Stromal cell of bone marrow (primary cell): Measurements from ENCODE around the gene ZBTB21.

Experiments used
- DNase-seq: peaks from one replicate; pipeline ENCODE4 v3.0.0-alpha.2; 2012; ENCODE audit warnings: low read depth

Gene ZBTB21

DNA sequence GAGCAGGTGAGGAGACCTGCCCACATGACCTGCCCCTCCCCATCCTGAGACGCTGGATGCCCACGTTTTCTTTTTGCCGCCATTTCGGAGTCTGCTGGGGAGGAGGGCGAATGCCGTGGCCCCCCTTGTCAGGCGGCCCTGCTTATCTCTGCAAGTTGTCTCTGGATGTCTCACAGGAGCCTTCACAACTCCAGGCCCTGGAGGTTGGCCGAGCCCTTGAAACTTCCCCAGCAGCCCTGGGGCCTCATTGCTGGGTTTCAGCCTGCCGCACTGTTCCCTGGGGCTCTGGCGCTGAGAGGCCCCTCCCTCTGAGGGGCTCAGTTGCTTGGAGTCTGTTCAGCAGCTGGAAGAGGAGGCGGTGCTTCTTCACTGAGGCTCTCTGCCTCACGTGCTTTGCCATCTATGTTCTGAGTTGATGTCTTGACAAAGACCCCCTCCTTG lies 29.8 kb upstream of the ZBTB21 start:
- no peak for DNase-seq

DNA sequence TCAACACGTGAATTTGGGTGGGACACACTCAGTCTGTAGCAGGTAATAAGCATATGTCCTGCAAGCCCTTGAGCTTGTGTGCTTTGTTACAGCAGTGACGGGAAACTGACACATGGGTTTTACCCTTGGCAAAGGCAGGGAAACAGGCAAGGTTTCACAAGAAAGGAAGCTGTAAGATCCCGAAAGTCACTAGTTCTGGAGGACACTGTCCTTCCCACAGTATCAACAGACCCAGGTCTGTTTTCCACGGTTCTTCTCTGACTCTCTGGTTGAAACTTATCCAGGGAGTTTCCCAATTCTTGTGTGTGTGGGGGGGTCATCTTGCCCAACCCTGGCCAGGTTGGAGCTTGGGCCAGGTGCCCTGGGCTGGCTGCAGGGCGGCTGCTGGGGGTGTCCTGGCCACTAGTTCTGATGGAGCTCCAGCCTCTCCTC lies 29.3 kb upstream of the ZBTB21 start:
- DNase-seq, result peak; percentile 54

DNA sequence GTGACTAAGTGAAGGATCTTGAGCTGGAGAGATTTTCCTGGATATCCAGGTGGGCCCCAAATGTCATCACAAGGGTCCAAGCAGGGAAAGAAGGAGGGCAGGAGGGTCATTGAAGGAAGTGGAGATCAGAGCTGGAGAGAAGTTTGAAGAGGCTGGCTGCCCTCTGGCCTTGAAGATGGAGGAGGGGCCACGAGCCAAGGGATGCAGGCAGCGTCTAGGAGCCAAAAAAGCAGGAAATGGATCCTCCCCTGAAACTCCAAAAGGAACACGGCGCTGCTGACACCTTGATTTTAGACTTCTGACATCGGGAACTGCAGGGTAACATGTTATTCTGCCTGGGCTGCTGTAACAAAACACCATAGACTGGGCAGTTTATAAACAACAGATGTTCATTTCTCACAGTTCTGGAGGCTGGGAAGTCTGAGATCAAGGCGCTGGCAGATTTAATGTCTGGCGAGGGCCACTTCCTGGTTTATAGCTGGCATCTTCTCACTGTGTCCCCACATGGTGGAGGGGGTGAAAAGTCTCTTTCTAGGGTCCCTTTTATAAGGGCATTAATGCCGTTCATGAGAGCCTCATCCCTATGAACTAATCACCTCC lies 28.8 kb upstream of the ZBTB21 start:
- DNase-seq, result no peak

DNA sequence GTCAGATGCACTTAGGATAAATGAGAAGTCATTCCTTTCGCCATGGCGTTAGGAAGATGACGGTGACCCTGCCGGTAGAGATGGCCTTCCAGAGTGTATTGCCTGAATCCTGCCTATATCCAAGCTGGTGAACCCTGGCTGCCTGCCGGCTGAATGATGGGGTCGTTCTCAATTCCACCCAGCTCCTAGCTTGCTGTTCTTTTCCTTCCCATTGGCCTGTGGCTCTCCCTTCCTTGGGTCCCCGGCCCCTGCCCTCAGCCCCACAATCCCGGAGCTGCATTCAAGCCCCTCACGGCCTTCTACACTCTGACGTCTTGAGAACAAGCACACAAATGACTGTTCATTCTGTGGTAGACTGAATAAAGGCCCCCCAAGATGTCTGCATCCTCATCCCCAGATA lies 28.2 kb upstream of the ZBTB21 start:
- no peak for DNase-seq

DNA sequence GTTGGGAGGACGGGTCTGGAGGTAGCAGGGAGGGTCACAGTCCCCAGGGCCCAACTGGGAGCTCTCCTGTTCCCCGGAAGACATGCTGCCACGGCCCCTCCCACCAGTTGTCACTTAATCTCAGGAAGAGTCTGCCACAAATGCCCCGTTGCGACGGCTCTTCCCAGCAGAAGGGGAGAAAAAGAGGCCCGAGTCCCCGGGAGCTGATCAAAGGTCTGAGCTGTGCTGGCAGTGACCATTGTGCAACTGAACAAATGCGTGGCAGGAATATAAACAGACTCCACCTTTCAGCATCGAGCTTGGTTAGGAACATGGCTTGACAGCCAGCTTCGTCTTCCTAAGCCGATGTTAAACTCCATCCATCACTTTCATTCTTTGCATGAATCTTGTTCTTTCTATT lies 27.8 kb upstream of the ZBTB21 start:
- no peak for DNase-seq

DNA sequence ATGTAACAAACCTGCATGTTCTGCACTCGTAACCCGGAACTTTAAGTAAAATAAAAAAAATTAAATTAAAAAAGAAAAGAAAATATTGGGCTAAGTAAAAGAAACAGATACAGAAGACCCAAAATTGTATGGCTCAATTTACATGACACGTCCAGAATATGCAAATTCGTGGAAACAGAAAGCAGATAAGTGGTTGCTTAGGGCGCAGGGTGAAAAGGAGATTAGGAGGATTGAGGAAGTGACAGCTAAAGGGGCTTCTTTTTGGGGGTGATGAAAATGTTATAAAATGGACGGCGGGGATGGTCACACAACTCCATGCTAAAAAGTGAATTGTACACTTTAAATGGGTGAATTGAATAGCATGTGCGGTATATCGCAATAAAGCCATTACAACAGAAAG lies 27.4 kb upstream of the ZBTB21 start:
- DNase-seq, result no peak

DNA sequence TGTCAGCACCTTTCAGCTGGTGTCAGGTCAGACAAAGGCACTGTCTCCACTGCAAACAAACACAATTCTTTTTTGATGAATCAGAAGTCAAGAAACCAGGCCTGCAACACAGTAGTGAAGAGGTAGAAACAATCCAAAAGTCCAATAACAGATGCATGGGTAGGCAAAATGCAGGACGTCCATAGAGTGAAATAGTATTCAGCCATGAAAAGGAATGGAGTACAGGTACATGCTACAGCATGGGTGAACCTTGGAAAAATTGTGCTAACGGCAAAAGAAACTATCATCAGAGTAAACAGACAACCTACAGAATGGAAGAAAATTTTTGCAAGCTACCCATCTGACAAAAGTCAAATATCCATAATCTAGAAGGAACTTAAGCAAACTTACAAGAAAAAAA lies 26.2 kb upstream of the ZBTB21 start:
- no peak for DNase-seq

DNA sequence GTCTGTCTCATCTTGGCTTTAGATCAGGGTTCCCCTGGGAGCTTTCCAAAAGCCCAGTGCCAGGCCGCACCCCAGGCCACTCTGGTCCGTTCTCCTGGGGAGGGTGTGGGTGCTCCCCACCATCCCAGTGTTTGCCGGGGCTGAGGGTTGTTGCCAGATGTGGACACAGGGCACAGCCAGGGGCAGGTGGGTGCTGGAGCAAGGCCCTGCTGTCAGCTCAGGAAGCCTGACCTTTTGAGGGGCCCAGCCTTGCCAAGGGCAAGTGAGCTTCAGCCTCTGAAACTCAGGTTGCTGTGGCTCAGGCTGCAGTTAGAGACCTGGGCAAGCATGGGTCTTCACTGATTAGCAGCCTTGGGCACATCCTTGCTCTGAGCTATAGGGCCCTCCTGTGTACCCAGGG lies 22.8 kb upstream of the ZBTB21 start:
- DNase-seq, result no peak

DNA sequence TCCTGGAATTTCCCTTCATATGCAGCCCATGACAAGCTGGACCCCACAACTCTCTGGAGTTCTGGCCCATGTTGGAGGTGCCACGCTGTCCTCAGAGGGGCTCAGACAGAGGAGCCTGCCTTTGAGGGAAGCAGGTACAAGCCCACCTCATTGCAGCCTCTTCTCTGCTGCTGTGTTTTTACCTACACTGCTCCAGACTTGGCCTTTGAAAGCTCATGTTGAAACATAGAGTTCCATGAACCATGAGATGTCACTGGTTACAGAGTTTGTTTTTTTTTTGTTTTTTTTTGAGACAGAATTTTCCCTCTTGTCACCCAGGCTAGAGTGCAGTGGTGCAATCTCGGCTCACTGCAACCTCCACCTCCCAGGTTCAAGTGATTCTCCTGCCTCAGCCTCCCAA lies 22.1 kb upstream of the ZBTB21 start:
- DNase-seq, result no peak

DNA sequence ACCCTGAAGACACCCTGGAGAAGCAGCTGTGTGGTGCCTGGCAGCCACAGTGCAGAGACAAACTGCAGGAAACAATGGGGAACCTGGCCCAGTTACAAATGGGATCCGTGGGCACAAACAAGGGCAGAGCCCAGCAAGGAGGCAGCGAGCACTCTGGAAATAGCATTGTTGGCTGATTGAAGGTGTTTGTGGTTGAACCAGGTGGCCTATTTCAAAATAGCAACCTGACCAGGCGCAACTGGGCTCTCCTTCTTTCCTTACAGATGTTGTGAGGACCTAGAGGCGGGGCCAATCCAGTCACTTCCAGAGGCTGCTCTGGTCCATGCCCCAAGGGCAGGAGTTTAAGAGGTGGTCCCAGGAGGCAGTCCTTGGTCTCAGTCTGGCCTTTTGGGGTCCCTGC lies 21.7 kb upstream of the ZBTB21 start:
- DNase-seq, result no peak

DNA sequence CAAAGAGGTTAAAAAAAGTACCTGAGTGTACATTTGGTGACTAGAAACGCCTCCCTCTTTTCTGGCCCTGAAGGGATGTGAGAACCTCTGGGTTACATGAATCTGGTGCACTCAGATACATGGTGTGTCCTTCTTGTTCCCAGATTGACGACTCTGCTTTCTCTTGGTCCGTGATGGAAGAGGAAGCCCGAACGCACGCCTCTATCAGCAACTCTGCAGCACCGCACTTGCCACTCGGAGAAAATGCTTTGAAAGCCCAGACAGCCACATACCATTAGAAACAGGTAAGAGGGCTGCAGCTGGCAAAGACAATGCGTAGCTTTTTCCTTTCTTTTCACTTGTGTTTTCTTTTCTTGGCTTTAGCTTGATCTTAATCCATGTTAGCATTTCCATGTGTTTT lies 21.1 kb upstream of the ZBTB21 start:
- no peak for DNase-seq

DNA sequence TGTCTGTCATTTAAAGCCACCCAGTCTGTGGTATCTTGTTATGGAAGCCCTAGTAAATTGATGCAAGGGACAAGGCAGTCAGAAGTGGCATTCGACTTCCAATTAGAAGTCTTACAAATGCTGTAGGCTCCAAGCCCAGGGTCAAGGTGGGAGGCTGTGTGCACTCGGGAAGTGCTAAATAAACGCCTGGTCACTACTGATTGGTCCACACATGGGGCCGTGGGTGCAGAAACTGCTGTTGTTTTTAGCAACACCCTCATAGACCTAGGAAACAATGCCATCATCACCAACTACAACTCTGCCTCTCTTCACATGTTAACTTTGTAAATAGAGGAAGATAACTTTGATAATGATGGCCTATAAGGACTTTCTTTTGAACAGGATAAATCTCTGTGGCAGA lies 20.2 kb upstream of the ZBTB21 start:
- DNase-seq, result no peak

DNA sequence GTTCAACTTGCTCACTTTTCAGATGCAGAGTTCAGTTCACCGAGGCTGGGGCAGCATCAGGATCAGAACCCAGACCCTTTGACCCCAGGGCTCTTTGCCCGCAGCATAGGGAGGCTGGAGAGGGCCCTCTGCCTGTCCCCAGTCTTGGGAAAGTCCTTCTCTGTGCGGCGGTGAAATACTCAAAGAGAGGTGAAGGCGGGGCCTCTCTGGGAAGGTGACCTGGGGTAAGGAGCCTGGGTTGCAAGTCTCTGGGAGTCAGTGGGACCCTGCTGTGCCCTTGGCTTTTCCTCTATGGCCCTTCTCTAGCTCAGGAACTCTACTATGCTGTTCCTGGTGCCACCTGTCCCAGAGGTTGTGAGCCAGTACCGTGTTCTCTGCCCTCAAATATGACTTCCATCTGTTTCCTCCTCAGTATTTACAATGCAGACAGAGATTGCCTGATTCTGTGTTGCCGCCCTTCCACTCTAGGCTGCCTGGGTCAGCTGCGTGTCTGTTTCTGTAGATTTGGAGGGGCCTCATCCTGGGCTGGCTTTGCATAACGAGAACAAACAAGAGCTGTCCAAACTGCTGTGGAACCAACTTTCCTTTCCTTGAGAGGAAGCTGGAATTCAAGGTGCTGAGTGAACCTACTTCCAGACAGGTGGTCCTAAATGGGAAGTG lies 18.7 kb upstream of the ZBTB21 start:
- no peak for DNase-seq

DNA sequence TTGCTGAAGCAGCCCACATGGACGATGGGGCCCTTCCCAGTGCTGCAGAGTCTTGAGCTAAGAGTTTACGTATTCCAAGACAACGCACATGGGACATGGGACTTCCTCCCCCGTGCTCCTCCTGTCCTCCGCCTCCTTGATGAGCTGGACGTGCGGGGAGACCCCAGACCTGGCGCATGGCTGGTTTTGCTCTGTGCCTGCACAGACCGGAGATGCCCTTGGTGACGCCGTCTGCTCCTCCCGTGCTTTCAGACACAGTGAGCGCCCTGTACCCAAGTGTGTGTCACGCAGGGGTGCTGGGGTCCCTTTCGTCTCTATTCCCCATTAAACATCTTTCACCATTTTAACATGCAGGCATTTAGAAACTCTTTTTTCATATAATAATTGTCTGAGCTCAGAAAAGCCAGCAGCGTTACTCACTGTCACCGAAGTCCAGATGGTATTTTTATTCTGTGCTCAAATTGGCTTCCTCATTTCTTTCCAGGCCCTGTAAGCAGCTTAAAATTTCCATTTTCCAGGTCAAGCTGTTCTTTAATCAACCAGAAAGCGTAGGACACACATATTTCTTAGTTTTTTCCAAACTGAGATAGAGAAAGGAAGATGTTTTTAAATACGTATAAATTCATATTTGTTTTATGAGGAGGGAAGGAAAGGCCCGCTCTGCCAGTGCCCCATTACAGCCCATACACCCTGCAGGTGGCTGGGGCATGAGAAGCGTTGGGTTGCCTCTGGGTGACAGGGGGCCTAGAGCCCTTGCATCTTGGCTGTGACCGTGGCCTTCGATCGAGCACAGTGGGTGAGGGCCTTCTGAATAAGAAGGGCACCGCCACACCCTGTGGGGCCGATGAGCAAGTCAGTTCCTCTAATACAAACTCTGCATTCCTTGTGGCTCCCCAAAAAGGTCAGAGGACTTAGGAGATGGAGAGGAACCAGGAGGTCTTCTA lies 17.9 kb upstream of the ZBTB21 start:
- no peak for DNase-seq

DNA sequence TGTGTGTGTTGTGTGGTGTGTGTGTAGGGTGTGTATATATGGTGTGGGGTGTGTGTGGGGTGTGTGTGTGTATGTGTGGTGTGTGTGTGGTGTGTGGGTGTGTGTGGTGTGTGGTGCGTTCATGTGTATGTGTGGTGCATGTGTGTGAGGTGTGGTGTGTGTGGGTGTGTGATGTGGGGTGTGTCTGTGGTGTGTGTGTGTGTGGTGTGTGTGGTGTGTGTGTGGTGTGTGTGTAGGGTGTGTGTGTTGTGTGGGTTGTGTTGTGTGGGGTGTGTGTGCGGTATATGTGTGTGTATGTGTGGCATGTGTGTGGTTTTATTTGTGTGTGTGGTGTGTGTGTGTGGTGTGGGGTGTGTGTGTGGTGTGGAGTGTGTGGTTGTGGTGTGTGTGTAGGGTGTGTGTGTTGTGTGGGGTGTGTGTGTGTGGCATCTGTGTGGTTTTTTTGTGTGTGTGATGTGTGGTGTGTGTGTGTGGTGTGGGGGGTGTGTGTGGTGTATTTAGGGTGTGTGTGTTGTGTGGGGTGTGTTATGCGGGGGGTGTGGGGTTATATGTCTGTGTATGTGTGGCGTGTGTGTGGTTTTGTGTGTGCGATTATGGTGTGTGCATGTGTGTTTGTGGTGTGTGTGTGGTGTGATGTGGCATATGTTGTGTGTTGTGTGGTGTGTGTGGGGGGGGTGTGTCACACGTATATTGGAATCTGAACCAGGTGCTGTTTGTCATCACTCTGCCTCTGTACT lies 17.1 kb upstream of the ZBTB21 start:
- DNase-seq, result no peak

DNA sequence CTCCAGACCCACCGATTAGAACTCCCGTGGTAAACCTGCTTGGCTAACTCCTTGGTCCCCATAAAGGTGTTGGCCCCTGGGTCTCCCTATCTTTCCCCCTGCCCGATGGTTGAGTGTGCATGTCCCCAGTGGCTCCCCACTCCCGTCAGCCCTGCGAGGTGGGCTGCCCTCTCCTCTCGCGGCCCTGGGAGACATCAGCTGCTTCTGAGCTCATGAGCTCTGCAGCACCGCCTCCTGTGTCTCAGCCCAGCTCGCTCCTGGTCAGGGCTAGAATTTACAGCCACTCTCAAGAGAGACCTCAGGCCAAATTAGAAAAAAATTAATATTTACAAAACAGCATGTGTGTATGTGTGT lies 15.9 kb upstream of the ZBTB21 start:
- no peak for DNase-seq

DNA sequence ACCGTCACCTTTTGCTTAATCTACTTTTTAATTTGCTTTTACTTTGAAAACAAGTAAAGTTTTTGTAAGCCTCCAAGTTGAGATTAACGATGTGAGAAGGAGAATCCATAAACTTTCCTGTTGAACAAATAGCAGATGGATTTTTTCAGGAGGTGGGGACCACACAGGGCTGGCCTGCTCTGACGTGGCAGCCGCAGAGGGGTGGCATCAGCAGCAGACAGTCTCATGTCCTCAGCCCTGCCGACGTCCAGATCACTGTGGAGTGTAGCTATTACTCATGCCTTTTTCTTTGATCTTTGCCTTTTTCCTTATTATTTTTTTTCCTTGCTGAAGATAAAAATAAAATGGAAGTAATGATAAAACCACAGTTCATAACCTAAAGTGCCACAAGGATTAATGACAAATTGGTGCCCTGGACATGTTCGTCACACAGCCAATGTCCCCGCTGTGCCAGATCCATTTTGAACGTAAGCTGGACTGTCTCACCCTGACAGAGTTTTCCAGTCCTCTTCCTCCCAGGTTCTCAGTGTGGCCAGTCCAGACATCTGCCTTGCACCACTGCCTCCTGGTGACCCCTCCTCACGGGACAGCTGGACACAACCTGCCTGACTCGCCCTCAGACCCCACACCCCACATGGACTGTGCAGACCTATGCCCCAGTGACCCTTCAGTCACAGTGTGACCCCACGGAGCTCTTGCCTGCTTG lies 15.4 kb upstream of the ZBTB21 start:
- no peak for DNase-seq

DNA sequence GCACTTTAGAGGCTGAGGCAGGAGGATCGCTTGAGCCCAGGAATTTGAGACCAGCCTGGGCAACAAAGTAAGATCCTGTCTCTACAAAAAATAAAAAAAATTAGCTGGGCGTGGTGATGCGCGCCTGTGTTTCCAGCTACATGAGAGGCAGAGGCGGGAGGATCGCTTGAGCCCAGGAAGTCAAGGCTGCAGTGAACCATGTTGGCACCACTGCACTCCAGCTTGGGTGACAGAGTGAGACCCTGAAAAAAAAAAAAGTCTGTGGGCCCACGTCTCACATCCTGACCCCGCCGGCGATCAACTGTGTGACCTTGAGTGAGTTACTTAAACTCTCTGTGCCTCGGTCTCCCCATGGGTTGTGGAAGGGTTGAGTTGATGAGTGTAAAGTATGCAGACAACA lies 12.7 kb upstream of the ZBTB21 start:
- DNase-seq, result no peak

DNA sequence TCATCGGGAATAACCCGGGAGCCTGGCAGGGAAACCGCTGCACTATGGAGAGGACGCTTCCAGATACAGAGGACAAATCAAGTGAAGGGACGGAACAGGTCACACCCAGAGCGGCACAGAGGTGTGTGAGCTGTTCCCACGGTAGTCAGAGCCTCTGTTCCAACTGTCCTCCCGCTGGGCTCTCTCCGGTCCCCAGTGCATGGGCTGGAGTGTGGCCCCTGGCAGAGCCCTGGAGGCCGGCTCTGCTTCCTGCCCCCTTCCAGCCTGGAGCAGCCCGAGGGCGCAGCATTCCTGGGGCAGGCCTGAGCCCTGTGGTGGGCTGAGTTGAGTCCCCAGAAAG lies 11.9 kb upstream of the ZBTB21 start:
- no peak for DNase-seq

DNA sequence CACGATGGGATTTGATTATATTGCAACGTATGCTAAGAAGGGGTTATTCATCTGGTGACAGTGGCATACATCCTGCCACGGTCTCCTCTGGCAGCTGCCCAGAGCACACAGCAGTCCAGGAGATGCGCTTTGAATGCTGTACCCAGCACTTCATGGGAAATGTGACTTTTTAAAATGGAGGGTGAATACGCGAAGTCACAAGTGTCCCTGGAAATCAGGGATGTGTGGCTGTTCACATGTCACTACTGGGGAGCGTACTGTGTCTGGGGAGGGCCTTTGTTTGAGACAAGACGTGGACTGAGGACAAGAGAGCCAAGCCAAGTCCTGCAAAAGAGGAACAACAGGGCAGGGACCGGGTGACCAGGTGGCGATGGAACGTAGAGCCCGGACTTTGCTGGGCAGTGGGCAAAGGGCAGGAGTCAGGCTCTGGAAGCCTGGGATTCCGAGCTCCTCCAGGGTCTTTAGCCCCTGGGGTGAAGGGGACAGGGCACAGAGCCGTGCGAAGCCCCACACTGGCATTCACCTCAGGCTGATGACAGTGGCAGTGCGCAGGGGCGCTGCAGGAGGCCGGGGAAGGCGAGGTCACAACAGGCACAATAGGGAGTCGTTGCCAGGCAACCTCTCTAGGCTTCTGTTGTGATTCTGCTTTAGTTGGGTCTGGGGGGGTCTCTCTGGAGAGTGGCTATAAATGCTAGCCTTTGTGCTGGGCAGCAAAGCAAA lies 11.4 kb upstream of the ZBTB21 start:
- no peak for DNase-seq

DNA sequence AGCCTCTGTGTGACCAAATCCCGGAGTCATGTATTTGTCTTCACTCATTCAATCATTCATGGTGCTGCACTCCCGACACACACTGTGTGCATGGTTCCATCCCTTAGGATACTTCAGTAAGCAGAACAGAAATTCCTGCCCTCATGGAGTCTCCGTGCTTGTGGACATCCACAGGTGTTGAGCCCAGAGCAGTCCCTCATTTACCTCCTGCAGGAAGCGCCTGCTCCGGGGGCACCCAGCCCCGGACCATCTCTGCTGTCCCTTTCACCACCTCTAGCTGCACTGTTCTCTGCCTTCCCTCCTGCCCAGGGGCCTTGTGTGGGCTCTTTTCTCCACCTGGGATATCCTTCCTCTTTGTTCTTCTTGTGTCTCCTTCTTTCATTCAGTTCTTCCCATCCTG lies 9.5 kb upstream of the ZBTB21 start:
- no peak for DNase-seq
